ENCODE results near the gene HBE1.
"Not testable (repeated sequence)": the region's sequence is repeated elsewhere in the genome, so short reads cannot be mapped to it uniquely, and the experiment has no call there.

The HBE1 gene

GRCh38 chr11:5285703-5286340 lies 16.1 kb upstream of the HBE1 start:
- in situ Hi-C loops (cut with HindIII; ENCODE audit: low sequenced_read_pairs), result no loop called here

GRCh38 chr11:5284637-5285036 lies 14.9 kb upstream of the HBE1 start:
- in situ Hi-C loops (cut with HindIII; ENCODE audit: low sequenced_read_pairs), result no loop called here

- in situ Hi-C loops (cut with HindIII; ENCODE audit: low sequenced_read_pairs), result no loop called here
Observed at GRCh38 chr11:5283882-5284281, 14.1 kb upstream of the HBE1 start.

GRCh38 chr11:5283086-5283485 lies 13.3 kb upstream of the HBE1 start:
- in situ Hi-C loops (cut with HindIII; ENCODE audit: low sequenced_read_pairs), result no loop called here

GRCh38 chr11:5282628-5283027 lies 12.9 kb upstream of the HBE1 start:
- in situ Hi-C loops (cut with HindIII; ENCODE audit: low sequenced_read_pairs), result no loop called here

- in situ Hi-C loops (cut with HindIII; ENCODE audit: low sequenced_read_pairs), result no loop called here
Observed at GRCh38 chr11:5281596-5281995, 11.9 kb upstream of the HBE1 start.

- in situ Hi-C loops (cut with HindIII; ENCODE audit: low sequenced_read_pairs), result no loop called here
Observed at GRCh38 chr11:5280582-5281102, 10.9 kb upstream of the HBE1 start.

- in situ Hi-C loops (cut with HindIII; ENCODE audit: low sequenced_read_pairs), result no loop called here
Observed at GRCh38 chr11:5279471-5280090, 9.8 kb upstream of the HBE1 start.

- in situ Hi-C loops (cut with HindIII; ENCODE audit: low sequenced_read_pairs), result no loop called here
Observed at GRCh38 chr11:5277807-5278382, 8.2 kb upstream of the HBE1 start.

- in situ Hi-C loops (cut with HindIII; ENCODE audit: low sequenced_read_pairs), result no loop called here
Observed at GRCh38 chr11:5276697-5277096, 7.0 kb upstream of the HBE1 start.

GRCh38 chr11:5275369-5276110 lies 5.8 kb upstream of the HBE1 start:
- in situ Hi-C loops (cut with HindIII; ENCODE audit: low sequenced_read_pairs), result no loop called here

- in situ Hi-C loops (cut with HindIII; ENCODE audit: low sequenced_read_pairs), result no loop called here
Observed at GRCh38 chr11:5274395-5274794, 4.7 kb upstream of the HBE1 start.

- in situ Hi-C loops (cut with HindIII; ENCODE audit: low sequenced_read_pairs), result no loop called here
Observed at GRCh38 chr11:5272395-5273017, 2.8 kb upstream of the HBE1 start.

- in situ Hi-C loops (cut with HindIII; ENCODE audit: low sequenced_read_pairs), result no loop called here
Observed at GRCh38 chr11:5267033-5267563, 2.6 kb downstream of the HBE1 start.

- in situ Hi-C loops (cut with HindIII; ENCODE audit: low sequenced_read_pairs), result no loop called here
Observed at GRCh38 chr11:5266609-5267008, 3.1 kb downstream of the HBE1 start.

- in situ Hi-C loops (cut with HindIII; ENCODE audit: low sequenced_read_pairs), result no loop called here
Observed at GRCh38 chr11:5265832-5266231, 3.9 kb downstream of the HBE1 start.

- in situ Hi-C loops (cut with HindIII; ENCODE audit: low sequenced_read_pairs), result no loop called here
Observed at GRCh38 chr11:5258543-5259262, 11.0 kb downstream of the HBE1 start.

- in situ Hi-C loops (cut with HindIII; ENCODE audit: low sequenced_read_pairs), result no loop called here
Observed at GRCh38 chr11:5257296-5257695, 12.4 kb downstream of the HBE1 start.

- in situ Hi-C loops (cut with HindIII; ENCODE audit: low sequenced_read_pairs), result not testable (repeated sequence)
Observed at GRCh38 chr11:5254646-5255413, 14.9 kb downstream of the HBE1 start, which contains the start of gene HBG2. Gene HBG2, minus strand, starts transcription at chr11:5254781. Its CDS starts 53 bp downstream, at chr11:5254728.
